ENCODE data around the gene ELK3.
"Not testable (repeated sequence)": the region's sequence is repeated elsewhere in the genome, so short reads cannot be mapped to it uniquely, and the experiment has no call there.

Gene ELK3

DNA sequence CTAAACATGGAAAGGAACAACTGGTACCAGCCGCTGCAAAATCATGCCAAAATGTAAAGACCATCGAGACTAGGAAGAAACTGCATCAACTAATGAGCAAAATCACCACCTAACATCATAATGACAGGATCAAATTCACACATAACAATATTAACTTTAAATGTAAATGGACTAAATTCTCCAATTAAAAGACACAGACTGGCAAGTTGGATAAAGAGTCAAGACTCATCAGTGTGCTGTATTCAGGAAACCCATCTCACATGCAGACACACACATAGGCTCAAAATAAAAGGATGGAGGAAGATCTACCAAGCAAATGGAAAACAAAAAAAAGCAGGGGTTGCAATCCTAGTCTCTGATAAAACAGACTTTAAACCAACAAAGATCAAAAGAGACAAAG, 123.6 kb downstream of the ELK3 start:
- DNase-seq = not testable (repeated sequence)
